CD4-positive, alpha-beta T cell treated with Interleukin-6 for 4 hours (primary cell): ENCODE results near the gene REN.

Experiments used
- DNase-seq: peaks from one replicate; pipeline ENCODE4 v3.0.0-alpha.2; 2020; ENCODE audit warnings: mixed read lengths

REN gene

DNA sequence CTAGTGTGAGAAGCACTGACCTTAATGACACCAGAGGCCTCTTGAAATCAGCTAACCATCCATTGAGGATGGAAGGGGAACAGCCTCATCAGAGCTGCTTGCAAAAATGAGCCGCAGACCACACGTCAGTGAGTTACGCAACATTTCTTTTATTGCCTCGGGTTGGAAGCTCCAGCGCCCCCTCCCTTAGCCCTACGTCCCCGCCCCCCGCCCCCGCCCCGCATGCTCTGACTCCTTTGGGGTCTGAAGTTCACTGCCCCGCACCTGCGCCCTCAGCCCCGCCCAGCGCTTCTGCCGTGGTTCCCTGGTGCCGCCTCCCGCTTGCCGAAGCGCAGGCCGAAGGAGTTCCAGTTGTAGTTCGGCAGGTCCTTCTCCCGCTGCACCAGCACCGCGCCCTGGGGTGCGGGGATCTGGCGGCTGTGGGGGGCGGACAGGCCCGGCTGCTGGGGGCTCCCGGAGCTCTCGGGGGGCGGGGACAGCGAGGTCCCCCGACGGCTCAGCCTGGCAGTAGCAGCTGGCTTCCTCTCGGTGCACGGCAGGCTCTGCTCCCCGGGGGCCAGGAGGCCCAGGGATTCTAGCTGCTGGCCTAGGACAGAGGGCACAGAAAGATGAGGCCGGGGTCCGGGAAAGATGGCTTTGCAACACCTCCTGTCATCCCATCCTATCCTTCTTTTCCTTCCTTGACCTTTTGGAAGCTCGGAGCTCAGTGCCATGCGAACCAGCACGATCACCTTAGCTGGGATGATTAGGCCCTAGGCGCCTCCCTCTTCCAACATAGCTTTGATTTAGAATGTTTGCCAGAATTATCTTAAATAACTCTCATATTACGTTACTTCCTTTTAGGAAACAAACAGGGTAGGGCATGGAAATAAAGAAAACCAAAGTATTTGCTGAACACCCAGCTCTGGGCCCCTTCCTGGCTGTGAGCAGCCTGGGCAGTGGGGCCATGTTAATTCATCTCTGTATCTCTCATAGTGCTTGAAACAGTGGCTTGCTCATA, 24.4 kb upstream of the REN start:
- DNase-seq, result peak; percentile 32

DNA sequence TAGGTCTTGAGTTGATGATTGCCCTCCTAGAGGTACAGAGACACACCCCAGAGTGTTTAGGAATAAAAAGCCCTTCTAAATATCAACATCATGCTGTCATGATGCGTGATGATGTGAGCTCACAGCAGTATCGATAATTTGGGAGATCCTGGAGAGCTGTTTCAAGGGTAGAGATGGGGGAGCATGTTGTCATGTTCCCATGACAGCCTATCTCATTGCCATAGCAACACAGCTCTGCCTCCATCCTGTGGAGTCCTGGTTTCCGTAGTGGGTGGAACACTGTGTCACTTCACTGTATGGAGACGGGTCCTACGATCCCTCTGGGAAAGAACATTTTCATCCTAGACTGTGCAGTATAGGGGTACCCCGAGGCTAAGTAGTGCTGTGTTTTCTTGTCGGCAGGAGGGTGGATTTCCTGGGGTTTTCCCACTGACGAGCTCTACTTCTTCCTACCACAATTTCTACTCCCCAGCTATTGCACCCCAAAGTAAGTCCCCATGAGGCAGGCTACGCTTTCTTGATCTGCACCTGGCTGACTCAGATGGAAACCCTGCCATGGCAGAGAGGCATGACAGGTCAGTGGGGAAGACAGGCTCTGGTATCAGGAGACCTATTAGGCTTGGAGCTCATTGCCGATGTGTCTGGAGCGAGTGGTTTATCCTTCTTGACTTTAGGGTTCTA, 23.0 kb upstream of the REN start:
- no peak for DNase-seq

DNA sequence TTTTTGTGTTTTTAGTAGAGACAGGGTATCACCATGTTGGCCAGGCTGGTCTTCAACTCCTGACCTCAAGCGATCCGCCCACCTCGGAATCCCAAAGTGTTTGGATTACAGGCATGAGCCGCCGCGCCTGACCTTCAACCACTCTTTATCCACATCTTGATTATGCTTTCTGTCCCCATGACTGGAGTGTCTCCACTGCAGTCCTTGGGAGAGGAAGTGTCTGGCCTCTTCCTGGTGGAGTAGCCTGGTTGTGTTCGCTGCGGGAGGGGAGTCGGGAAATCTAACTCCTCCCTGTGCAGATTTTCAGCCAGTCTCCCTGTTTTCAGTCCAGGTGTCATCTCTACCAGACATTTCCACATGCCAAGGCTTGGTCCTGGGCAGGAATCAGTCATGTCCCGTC, 20.5 kb upstream of the REN start:
- DNase-seq, result no peak

DNA sequence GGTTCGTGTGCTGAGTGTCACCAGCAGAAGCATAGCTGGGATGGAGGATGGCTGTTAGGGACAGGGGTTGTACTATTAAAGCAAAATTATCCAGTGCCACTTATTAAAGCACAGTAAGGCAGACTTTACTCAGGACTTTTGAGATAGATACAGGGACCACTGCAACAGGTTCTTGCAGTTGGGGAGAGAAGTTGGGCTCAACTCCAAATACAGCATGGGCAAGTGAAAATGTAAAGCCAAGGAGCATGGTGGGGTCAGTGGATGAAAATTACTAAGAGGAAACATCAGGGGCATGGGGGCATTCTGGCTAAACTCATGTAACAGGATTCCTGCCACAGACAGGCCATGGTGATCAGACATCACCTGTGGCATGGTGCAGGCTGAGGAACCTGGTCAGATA, 15.0 kb upstream of the REN start:
- DNase-seq, result no peak

DNA sequence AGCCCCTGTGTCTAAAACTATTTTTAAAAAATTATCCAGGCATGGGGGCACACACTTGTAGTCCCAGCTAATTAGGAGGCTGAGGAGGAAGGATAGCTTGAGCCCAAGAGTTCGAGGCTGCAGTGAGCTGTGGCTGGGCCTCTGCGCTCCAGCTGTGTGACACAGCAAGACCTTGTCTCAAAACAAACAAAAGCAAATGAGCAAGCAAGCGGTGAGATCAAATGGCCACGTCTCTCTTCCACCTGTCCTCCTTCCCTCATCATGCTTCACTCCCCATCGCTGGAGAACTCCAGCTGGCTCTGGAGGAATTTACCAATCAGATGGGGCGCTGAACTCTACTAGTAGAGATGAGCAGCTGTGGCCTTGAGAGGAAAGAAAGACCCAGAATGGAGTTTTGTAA, 14.0 kb upstream of the REN start:
- DNase-seq, result no peak

DNA sequence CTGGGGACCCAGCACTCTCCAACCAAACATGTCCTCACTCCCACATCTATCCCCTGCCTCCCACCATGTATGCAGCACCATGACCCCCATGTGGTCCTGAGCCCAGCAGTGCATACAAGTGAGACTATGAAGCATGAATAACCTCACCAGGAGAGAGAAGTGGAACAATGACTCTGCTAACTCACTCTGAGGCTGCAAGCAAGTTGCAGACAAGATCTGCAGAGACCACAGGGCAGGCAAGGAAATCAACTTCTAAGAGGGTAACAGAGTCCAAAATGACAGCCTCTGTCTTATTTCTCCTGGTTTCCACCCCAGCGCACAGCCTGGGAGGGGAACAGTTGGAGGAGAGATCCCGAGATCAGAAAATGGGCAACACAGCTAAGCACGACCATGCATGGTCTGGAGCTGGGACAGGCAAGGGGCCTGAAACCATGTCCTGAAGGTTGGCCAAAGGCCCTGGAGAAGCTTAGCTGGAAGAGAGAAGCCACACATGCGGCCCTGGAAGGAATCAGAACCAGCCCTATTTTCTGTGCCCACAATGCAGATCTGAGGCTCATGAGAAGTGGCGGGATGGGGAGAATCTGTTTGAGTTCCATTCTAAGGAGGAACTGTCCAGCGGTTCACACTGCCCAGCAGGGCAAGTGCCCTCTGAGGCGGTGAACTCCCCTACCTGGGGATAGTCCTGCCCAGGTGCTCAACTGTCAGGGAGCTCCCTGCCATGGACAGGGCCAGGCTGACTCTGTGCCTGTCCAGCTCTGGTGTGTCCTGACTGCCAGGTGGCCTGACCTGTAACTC, 12.5 kb upstream of the REN start:
- DNase-seq, result no peak

DNA sequence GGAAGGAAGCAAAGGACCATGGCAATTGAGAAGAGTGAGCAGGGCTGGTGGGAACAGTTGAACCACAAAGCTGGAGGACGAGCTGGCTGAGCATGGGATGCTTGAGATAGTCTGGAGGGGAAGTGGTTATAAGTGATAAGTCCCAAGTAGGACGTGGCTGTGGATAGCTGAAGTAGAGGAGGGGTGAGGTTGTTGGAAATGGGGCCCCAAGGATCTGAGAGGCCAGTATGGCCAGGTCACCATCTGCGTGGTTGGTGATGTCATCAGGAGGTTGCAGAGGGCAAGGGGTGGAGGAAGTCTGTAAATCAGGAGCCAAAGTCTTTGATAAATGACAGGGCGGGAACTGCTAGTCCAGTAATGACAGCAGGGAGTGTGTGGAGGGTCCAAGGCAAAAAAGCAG, 11.0 kb upstream of the REN start:
- no peak for DNase-seq

DNA sequence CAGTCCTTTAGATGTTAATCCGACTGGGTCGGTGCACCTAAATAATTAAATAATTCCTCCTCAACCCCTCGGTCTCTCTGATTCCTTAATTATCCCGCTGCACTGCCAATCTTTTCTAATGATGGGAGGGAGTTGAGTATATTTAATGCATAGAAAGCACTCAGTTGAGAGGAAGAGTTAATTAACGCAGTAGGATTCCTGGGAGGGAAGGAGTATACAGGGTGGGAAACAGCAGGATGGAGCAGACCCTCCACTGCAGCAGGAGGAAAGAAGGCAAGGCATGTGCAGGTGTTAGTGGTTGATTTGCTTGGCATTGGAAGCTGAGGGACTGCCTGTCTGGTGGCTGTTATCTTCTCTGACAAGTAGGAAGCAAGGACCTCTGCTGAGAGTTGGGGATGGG, 9.9 kb upstream of the REN start:
- no peak for DNase-seq

DNA sequence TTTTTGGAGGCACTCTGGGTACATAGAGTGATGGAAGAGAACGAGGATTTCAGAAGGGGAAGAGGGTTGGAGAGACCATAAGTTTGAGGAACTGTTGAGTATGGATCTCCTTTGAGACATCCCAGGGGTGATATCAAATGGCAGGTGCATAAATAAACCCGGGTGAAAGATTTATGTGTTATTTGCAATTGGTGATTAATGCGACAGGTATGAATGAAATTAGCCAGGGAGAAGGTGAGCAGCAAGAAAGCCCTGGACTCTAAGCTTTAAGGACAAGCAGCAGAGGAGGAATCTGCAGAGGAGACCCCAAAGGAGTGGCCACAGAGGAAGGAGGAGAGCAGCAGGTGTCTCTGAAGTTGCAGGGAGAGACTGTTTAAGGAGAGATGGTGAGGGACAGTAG, 8.8 kb upstream of the REN start:
- no peak for DNase-seq

DNA sequence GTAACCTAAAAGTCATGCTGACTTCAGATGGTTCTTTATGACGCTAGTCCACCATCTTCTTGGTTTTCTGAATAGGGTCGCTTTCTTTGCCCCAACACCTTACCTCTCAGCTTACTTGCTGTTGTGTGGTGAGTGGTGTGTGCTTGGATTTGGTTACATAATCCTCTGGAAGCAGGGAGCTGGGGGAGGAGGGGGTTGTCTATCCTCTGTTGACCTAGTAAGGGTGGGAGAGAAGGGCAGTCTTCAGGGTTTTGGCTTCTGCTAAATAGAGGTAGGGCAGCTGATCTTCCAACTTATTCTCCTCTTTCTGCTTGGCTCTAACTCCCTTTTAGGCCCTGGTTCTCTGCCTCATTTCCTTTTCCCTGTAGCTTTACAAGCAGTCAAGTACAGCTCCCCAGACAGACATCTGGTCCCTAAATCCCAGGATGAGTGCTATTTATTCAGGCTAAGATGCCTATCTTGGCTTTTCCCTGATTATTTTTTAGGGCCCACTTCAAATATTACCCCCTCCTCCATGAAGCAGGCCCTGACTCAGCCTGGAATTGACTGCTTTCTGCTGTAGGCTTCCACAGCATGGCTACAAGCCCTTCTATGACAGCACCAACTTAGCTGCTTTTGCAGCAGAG, 6.4 kb upstream of the REN start:
- DNase-seq, result no peak

DNA sequence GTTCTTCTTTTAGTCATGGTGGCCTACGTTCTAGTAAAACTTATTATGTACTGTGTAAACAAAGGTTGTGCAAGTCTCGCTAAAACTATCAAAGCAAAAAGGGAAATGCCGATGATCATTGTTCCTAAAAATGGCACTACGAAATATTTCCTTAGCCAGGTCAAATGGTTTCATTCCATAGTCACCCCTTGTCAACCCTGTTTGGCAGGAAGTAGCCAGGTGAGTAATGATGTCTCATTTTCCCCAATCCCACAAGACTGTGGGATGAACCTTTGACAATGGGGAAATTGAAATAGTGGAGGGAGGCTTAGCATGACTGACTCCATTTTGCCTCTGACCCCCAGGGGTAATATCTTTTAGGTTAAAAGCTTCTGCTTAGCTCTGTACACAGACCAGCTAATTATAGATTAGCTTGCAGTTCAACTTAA, 5.6 kb upstream of the REN start:
- DNase-seq, result no peak

DNA sequence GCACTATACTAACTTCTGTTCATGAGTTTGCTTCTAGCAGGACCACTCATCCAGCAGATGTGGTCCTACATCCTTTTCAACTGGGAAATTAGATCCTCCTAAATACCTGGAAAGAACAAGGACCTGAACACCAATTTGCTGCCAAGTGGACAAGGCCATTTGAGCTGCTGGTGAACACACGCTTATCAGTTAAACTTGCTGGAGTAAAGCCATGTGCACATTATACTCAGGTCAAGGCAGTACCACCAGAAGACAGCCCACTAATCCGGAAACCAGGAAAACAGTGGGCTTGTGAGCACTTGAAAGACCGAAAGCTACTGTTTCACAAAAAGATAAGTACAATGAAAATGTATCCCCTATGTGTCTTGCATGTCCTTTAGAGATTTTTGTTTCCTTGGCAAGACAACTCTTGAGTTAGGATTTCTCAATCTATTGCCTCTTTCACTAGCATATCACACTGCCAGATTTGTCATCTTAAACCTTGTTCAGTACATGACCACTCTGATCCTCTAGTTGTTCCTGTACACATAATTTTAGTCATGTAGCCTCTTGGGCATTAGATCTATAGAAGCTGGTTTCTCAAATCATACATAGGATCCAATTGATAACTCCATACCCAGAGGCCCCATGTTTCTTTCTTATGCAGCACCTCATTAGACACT, 4.5 kb upstream of the REN start:
- no peak for DNase-seq

DNA sequence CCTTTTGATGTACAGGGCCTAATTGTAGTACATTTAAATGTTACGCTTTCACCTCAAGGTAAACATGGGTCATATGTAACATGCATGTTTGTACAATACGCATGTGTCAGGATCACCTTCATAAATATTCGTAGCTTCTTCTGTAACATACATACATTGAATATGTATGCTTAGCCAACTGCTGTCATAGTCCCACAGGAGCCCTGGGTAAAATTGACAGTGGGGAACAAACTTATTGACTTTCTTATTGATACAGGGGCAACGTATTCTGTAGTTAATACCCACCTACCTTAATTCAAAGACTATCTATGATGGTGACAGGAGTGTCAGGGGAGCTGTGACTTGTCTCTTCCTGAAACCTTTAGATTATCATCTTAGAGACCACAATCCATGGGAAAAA, 3.7 kb upstream of the REN start:
- DNase-seq, result no peak

DNA sequence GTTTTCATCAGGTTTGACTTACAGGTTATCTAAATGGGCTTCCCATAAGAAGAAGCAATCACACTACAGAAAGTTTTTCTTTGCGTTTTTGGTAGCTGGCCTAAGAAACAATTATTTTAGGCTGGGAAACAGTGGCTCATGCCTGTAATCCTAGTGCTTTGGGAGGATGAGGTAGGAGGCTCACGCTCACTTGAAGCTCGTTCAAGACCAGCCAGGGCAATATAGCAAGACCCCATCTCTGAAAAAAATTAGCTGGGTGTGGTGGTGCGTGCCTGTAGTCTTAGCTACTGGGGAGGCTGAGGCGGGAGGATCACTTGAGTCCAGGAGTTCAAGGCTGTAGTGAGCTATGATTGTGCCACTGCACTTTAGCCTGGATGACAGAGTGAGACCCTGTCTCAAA, 1.6 kb upstream of the REN start:
- DNase-seq, result no peak

DNA sequence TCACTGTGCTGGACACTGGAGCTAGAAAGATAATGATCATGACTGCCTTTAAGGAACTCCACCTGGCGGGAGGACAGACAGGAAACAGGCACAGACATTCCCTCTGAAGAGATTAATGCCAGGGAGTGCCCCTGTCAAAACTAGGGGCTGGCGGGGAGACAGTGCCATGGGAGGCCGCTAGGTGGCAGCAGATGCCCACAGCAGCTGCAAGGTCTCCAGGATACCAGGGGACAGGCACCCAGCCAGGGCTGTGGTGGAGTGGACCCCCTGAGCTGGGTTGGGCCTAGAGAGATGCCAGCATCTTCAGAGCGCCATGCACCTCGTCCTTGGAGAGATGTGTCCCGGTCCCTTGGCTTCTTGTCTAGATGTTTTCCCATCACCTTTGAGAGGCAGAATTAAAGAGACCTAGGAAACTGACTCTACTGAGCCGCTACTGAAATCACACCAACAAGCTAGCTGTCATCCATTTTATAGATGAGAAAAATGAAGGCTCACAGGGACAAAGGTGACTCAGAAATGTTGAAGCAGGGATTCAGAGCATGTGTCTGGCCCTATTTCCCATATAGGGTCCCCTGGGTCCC, 3.6 kb downstream of the REN start:
- DNase-seq, result peak; percentile 81

DNA sequence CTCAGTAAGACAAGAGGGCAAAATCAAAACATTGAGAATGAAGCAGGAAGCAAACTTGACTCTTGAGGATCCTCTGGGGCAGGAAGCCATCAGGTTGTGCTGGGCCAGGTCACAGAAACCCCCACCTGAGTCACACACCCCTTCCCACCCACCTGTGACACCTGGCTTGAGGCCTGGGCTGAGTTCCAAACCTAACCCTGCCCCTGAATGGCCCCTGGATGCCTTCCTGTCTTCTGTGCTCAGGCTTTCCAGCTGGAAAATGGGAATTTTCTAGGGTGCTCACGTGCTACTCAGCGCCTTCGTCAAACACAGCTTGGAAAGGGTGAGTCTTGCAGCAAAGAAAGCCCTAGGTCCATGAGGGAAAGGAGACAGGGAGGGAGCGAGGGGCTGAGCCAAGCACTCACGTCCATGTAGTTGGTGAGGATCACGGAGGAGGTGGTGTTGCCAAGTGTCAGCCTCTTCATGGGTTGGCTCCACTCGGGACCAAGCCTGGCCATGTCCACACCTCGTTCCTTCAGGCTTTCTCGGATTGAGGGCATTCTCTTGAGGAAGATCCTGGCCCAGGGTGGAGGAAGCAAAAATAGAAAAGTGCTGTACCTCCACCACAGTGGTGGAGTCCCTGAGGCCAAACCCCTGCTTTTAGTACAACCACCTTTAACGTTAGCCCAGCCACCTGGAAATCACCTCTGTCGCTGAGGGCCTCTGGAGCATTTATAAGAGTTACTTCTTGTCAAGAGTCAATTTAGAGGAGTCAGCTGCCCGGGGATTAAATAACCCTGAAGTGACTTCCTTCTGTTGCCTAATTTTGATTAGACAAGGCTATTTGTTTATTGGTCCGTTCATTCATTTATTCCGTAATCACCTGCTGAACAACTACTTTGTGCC, 4.3 kb downstream of the REN start:
- no peak for DNase-seq

DNA sequence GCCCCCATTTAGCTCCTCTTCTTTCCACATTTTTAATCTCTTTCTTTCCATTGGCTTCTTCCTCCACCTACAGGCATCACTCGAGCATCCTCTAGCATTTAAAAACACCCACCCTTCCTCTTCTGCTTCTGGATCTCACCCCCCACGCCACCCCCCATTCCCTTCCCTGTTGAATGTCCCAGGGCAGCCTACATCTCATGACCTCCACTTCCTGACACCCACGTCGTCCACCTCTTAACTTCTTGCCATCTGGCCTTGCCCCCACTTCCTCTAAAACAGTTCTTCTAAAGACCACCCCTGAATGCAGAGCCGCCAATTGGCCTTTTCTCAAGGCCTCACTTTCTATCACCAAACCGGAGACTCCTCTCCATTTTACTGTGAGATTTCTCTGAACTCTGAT, 8.2 kb downstream of the REN start:
- DNase-seq, result no peak

DNA sequence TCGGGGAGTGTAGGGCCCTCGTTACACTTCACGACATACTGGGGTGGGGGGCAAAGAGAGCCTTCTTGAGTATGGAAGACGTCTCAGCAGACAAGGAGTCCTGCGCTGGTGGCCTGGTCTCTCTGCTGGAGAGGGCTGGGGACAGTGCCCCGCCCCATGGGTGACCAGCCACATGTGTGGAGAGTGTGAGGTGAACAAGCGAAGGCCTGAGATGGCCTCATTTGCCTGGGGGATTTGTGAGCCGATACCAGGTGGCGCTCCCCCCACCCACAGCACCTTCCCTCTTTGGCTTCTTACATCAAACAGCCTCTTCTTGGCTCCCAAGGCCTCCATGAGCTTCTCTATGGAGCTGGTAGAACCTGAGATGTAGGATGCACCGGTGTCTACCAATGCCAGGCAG, 10.3 kb downstream of the REN start:
- no peak for DNase-seq

DNA sequence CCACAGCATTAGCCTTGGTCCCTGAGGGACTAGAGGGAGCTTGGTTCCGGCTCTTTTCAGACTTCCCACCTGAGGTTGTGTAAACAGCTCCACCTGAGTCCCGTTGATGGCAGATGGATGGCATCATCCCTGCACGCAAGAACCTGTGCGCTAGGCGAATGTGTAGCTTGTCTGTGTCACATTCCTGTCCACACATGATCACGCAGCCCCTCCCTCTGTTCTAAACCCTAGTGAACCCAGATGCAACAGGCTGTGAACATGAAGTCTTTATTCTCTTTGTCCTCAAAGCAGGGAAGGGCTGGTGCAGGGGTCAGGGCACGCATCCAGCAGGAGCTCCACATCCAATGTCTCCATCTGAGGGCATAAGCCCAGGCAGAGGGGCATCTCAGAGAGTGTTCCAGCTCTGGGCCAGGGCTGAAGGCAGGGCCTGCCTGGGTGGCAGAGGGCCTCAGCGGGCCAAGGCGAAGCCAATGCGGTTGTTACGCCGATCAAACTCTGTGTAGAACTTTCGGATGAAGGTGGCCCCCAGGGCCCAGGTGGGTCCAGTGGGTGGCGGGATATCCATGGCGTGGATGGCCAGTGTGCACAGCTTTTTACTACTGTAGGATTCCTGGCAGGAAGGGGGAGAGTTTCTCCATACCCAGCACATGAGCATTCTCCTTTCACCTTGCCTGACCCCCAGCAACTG, 11.4 kb downstream of the REN start:
- DNase-seq, result no peak

DNA sequence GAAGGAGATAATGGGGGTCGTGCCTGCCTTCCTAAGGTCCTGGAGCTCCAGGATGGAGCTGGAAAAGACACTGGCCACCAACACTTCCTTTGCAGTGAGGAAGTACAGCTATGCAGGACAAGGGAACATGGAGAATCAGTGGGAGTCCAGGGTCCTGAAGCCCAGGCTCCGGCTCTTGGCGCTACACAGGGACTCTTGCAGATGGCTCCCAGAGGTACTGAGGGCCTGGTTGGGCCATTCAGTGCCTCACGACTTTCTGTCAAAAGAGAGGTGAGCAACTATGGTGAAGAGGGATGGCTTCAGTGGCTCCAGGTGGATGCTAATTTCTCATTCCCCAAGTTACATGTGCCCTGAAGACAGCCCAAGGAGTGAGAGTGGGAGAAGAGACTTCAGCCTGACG, 12.5 kb downstream of the REN start:
- no peak for DNase-seq
